Measurements from ENCODE around the gene ADNP2. TPM values are rescaled to one million over a fixed set of nuclear protein-coding genes. Genes with fewer than 3 reads are reported as not detected.
"Not testable (repeated sequence)": the region's sequence is repeated elsewhere in the genome, so short reads cannot be mapped to it uniquely, and the experiment has no call there.

ADNP2 gene
- polyA plus RNA-seq, 3 donors = 20.7 to 26.3 (median 26.1) TPM

DNA sequence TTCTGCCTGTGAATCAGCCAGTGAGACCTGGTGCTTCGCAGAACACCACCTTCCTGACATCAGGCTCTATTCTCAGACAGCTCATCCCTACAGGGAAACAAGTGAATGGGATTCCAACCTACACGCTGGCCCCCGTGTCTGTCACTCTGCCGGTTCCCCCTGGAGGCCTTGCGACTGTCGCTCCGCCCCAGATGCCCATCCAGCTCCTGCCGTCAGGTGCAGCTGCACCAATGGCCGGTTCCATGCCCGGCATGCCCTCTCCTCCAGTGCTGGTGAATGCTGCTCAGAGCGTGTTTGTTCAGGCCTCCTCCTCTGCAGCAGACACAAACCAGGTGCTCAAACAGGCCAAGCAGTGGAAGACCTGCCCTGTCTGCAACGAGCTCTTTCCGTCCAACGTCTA lies 28.1 kb downstream of the ADNP2 start:
- DNase-seq = no peak

GRCh38 chr18:80137976-80138375 lies 28.9 kb downstream of the ADNP2 start:
- no peak for DNase-seq

- no peak for DNase-seq
Observed at GRCh38 chr18:80140455-80140985, 31.5 kb downstream of the ADNP2 start.

- no peak for DNase-seq
Observed at GRCh38 chr18:80143881-80144280, 34.8 kb downstream of the ADNP2 start.

DNA sequence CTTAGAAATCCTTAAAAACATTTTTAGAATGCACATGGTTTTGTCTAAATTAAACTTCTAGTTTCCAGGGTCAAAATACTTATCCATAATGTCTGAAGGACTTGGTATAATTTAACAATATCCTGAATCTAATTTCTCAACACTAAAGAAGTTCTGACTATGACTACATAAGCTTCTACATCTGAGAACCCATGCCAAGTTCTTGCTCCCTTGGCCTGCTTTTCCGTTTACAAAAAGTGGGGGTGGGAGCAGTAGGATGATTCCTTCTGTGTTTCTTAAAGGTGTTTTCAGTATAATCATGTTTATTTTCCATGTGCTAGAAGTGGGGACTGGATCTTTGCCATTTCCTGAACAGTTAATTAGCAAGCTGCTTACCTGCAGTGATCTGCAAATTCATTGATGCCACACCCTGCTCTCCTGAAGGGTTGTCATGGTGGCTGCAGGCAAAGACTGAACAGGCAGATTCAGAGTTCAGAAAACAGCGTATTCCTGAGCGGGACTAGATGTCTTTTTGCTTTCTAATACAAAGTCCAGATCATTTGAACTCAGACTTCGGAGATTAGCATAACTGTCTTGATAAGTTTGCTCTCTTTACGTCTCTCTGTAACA lies 36.2 kb downstream of the ADNP2 start:
- DNase-seq = no peak

DNA sequence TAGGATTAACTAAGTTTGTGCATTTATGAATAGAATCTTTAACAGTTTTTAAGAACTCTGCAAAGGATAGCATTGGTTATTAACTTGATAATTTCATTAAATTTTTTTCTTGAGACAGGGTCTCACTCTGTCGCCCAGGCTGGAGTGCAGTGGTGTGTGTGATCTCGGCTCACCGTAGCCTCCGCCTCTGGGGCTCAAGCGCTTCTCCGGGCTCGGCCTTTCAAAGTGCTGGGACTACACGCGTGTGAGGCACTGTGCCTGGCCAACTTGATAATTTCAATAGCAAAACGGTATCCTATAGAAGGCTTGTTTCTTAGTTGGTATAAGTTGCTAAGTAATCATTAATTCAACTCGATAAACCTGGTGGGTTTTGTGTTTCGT lies 38.0 kb downstream of the ADNP2 start:
- no peak for DNase-seq

DNA sequence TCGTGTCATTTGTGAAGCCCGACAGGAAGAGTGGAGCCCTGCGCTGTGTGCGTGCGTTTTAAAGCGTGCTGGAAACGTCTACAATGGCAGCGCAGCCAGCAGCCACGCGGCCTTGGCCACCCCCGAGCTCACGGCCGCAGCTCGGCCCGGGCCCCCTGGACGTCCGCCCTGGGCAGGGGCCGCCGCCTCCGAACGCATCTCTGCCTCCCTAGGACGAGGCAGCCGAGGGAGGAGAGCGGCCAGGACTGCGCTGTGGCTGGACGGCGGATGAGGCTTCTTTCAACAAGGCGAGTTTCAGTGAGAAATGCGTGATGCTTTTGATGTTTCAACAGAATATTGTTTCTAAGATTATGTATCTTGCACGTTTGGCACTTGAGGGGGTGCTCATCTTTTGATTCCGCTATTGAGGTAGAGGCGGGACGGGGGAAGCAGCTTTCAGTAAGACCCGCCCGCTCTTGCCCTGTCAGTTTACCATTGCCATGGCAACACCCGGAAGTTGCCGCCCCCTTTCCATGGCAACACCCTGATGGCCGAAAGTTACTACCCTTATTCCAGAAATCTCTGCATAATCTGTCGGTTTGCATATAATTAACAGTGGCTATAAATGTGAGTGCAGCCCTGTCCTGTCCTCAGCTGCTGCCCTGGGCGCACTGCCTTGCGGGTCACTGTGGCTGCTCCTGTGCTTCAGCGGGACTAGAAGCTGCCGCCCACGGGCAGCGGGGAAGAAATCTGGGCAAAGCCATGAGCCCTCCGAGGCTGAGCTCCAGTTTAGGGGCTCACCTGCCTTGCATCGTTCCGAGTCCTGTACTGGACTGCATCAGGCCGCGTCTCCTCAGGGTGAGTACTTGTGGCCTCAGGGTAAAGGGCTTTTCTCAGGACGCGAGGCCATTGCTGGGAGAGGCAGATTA lies 38.6 kb downstream of the ADNP2 start:
- DNase-seq = peak; percentile 84

DNA sequence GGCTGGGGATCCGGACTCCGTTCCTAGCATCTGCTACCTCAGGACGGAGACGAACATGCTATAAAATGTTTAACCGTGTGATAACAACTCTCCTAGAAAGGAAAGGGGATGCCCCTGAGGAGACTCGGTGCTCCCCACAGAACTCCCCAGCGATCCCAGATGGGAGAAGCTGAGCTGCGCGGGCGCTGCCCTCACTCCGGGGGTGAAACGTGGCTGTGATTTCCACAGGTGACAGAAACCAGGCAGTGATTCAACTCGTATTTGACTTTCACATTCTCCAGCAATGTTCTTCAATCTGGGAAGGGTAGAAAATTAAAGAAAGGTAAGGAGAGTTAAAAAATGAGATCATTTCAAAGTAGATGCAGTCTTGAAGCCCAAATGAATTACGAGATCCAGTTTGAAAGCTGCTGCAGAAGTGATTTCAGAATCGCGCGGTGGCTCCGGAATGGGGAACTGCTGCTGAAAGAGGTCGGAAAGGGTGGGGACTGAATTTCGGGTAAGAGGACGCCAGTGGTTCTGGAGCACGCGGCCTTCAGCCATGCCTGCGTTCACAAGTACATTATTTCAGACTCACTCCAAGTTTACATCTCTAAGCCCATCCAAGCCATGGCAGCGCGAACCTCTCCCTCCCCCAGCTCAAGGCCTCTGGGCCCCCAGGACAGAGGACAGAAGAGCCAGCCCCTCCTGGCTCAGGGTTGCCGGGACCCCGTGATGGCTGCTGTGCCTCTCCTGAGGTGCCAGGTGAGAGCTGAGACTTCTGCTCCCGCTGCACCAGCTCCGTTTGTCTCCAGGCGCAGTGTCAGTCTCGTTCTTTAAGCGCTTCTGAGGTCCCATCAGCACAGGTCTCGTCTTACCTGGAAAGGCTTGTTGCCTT lies 39.5 kb downstream of the ADNP2 start:
- no peak for DNase-seq

- no peak for DNase-seq
Observed at GRCh38 chr18:80149667-80150066, 40.6 kb downstream of the ADNP2 start.

DNA sequence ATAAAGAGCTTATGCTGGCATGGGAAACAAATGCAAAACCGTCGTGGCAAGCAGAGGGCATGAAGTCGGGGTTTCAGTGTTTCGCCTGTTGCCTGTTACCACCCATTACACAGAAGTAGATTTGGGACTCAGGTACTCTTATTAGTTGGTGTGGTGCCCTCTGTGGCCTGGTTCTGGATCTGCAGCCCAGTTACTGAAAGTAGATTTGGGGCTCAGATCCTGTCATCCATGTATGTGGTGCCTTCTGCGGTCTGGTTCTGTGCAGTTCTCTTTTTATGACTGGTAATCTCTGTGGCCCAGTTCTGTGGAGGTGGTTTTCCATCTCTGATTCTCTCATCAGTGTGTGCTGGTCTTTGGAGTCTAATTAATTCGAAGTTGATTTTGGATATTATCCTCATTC lies 45.2 kb downstream of the ADNP2 start:
- DNase-seq = no peak

DNA sequence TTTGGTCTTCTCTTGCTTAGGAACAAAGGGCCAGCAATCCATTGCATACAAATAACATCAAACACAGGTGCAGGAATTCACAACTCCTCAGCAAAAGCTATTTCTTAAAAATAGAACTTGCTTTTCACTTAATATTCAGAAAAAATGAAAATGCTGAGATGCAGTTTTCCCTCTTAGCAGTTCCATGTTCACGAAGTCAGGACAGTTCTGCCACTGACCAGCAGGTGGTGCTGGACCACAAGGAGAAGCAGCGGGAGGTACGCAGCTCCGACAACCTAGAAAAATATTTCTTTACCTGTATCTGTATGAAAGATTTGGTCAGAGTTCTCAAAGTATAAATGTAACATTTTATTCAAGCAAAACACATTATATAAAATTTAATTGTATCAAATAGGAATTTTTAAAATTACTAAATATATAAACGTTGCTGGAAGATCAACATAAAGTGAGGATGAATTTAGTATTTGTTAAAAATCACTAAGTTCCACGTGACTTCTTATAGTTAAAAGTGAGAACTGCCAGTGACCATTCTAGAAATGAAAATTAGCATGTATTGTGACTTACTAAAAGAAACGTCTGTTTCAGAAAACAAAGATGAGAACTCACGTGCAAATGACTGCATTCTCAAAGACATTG lies 48.8 kb downstream of the ADNP2 start:
- peak; percentile 68 for DNase-seq

DNA sequence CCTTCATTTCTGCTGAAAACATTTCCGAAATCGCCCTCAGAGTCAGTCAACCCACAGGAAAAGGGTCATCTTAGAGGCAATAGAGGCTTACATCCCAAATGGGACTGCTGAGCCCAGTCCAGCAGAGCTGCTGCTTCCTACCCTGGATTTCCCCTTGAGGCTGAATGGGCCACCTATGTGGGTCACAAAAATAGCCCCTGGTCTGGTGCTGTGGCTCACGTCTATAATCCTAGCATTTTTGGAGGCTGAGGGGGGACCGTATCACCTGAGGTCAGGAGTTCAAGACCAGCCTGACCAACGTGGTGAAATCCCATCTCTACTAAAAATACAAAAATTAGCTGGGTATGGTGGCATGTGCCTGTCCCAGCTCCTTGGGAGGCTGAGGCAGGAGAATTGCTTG lies 49.3 kb downstream of the ADNP2 start:
- no peak for DNase-seq

GRCh38 chr18:80159713-80160636 lies 50.9 kb downstream of the ADNP2 start:
- no peak for DNase-seq

DNA sequence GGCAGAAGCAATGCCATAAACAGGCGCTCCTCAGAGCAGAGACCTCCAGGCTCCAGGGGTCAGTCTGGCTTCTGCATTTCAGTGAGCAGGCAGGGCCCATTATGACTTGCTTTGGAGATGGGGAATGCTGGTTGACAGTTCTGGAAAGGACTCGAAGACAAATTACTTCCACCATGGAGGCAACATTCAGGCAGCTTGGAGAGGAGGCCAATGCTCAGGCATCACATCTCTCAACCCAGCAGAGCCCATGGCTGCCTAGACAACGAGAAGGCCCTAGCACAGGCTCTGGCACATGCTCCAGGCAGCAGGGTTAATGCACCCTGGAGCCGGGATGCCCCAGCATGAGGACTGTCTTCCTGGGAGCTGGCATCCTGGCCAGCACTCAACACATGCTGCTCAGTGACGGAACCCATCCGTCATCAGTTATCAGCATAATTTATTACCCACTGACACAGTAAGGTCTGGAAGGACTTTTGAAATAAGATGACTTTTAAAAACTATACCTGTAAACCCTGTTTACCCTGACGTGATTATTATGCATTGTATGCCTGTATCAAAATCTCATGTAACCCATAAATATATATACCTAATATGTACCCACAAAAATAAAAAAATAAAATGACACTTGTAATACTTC lies 52.8 kb downstream of the ADNP2 start:
- DNase-seq = no peak

DNA sequence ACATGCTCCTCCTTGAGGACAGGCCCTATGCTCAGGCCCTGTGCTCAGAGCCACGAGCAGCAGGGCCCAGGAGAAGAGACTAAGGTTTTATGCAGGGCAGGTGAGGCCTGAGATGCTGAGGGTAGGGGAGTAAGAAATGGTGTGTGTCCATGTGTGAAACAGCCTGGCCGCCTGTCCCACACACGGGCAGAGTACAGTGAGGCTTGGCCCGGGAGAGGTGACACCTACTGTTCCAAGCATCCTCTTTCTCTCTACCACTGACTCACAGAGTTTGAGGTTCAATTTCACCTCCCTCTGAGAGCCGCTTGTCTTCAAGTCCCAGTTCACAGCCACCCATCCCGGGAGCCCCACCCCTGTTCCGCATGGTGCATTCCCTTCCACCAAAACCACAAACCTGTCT lies 54.1 kb downstream of the ADNP2 start:
- no peak for DNase-seq

DNA sequence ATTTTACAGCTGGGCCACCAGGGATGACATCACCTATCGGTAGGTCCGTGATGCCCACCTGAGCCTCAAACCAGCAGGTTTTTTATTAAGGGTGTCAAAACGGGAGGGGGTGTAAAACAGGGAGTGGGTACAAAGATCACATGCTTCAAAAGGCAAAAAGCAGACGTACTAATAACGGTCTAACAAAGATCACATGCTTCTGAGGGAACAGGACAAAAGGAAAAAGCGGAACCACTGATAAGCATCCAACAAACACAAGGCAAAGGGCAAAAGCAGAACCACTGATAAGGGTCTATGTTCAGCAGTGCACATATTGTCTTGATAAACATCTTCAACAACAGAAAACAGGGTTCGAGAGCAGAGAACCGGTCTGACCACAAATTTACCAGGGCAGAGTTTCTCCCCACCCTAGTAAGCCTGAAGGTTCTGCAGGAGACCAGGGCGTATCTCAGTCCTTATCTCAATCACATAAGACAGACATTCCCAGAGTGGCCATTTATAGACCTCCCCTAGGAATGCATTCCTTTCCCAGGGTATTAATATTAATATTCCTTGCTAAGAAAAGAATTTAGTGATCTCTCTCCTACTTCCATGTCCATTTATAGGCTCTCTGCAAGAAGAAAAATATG lies 55.8 kb downstream of the ADNP2 start:
- DNase-seq = not testable (repeated sequence)

GRCh38 chr18:80166240-80166639 lies 57.2 kb downstream of the ADNP2 start:
- DNase-seq = no peak

GRCh38 chr18:80166725-80167124 lies 57.7 kb downstream of the ADNP2 start:
- no peak for DNase-seq

- no peak for DNase-seq
Observed at GRCh38 chr18:80167331-80167730, 58.3 kb downstream of the ADNP2 start.

DNA sequence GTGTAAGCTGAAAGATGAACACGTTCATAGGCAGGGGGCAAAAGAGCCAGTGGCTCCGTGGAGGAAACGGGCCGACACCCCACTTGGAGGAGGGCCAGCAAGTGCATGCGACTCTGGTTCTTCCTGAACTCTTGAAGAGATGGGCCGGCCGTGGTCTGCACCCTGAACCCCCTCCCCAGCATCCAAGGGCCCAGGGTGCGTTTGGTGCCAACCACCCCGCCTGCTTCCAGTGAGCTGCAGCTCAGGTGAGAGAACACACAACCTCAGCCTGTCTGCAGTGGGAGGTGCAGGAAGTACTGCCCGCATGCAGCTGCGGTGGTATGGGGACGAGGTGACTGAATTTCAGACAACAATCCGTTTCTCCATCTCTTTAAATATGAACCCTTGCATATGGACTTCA lies 58.9 kb downstream of the ADNP2 start:
- no peak for DNase-seq

Measured in renal pelvis (tissue), 4 donors.